Skeletal muscle satellite cell (primary cell): ENCODE data around the gene NOS2.
"Not testable (repeated sequence)": the region's sequence is repeated elsewhere in the genome, so short reads cannot be mapped to it uniquely, and the experiment has no call there.

Experiments used
- H3K27me3 ChIP-seq: 2 replicates; pipeline ENCODE4 v1.7.0; 2013; ENCODE audit warnings: low read length; ENCODE audit not compliant: control insufficient read depth, insufficient read depth
- H3K36me3 ChIP-seq: 2 replicates; pipeline ENCODE4 v1.7.0; 2013; ENCODE audit warnings: mild to moderate bottlenecking, control low read depth, low read length; ENCODE audit not compliant: insufficient read depth
- H3K4me1 ChIP-seq: 2 replicates; pipeline ENCODE4 v1.7.0; 2013; ENCODE audit warnings: low read length; ENCODE audit not compliant: control insufficient read depth, insufficient read depth
- H3K4me2 ChIP-seq: 2 replicates; pipeline ENCODE4 v1.7.0; 2013; ENCODE audit warnings: mild to moderate bottlenecking, low read length
- H3K4me3 ChIP-seq: 2 replicates; pipeline ENCODE4 v1.7.0; 2013; ENCODE audit warnings: low read length
- H3K9ac ChIP-seq: 2 replicates; pipeline ENCODE4 v1.7.0; 2013; ENCODE audit warnings: mild to moderate bottlenecking, low read depth, low read length, moderate library complexity
- H3K9me3 ChIP-seq: replicated peaks from 2 replicates; pipeline ENCODE4 v1.7.0; 2013; ENCODE audit warnings: mild to moderate bottlenecking, control low read depth, low read length

The NOS2 gene

DNA sequence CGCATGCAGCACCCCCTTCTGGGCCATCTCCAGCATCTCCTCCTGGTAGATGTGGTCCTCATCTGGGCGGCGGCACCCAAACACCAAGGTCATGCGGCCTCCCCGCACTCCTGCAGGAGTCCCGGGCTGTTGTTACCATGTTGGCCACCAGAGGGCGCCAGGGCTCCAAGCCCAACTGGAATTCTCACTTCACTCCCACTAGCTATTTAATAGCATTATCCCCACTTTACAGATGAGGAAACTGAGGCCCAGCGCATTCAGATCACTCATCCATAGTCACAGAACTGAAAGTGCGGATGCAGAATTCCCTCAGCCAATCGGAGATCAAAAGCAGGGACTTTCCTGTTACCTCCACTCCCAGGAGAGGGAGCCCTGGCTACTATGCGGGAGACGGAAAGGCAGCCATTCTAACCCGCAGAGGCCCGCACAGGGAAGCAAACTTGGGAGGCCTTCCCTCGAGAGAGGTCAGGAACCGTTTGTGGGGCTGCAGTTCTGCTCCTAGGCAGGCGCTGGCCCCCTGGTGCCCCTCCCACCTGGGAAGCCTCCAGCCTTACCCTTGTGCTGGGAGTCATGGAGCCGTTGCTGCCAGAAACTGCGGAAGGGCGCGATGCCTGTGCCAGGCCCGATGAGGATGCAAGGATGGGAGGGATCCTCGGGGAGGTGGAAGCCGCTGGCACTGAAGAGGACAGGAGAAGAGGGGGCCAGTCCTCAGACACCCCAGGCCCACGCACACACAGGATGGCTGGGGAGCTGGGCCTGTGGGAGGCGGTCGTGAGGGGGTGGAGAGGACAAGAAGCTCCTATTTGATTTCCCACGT is 40.1 kb downstream of the NOS2 start:
- Histone ChIP-seq H3K36me3 (no peaks in the 10 kb centered on the region), H3K9me3 (no peaks in the 10 kb centered on the region)

DNA sequence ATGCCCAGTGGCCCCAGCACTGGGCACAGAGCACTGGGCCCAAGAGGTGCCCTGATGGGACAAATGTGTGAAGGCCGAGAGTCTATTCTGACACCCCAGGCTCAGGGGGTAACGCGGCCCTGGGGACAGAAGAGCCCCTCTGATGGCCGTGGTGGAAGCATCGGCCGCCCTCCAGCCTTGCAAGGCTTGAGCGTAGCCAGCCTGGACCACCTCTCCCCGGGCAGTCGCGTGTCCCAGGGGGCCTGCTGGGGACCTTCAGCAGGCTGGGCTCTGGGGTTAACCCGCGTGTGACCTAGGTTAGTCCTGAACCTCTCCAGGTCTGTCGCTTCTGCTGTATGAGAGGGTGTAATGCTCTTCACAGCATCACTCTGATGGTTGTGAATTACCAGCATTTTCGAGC is 40.8 kb downstream of the NOS2 start:
- H3K27me3 ChIP-seq, result no peaks in the 10 kb centered on the region
- H3K4me1 ChIP-seq, result no peaks in the 10 kb centered on the region
- H3K9ac ChIP-seq, result no peak overlapping the region
- no peaks in the 10 kb centered on the region for H3K9me3 ChIP-seq
- no peak overlapping the region for H3K4me3 ChIP-seq
- no peak overlapping the region for H3K4me2 ChIP-seq
- no peaks in the 10 kb centered on the region for H3K36me3 ChIP-seq

More for the DNA sequence above, 40.1 kb downstream of the NOS2 start:
- Histone ChIP-seq H3K27me3 (no peaks in the 10 kb centered on the region), H3K4me1 (no peaks in the 10 kb centered on the region), H3K4me3 (no peak overlapping the region), H3K9ac (no peak overlapping the region), H3K4me2 (no peak overlapping the region)

DNA sequence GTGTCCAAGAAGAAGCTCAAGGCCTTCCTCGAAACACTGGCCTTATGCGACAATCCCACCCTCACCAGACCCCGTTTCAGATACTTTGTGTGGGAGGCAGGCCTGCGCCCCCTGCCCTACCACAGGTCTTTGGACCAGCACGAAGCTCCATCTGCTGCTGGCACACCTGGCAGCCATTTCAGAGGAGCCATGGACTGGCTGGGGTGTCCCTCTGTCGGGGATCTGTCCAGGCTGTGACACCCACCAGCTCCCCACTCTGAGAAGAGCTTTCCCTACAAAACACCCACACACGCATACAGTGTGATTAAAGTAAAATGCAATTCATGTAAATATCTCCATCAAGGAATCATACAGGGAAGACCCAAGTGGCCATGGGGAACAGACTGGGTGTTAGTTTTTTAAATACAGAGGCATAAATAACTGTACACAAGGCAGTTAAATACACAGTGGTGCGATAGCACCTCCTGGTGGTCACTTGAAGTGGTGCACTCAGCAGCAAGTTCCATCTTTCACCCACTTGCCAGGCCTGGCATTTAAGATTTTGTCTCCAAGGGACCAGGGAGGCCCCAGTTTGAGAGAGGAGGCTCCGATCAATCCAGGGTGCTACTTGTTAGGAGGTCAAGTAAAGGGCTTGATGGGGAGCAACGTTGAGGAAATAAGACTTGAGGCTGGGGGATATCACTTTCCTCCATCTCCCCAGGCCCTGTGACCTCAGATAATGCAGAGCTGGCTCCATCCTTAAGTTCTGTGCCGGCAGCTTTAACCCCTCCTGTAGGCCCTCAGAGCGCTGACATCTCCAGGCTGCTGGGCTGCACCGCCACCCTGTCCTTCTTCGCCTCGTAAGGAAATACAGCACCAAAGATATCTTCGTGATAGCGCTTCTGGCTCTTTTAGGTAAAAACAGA is 43.6 kb downstream of the NOS2 start:
- Histone ChIP-seq H3K9me3 (no peaks in the 10 kb centered on the region), H3K4me3 (no peak overlapping the region), H3K9ac (no peak overlapping the region), H3K4me2 (no peak overlapping the region), H3K27me3 (no peaks in the 10 kb centered on the region), H3K36me3 (no peaks in the 10 kb centered on the region), H3K4me1 (no peaks in the 10 kb centered on the region)

DNA sequence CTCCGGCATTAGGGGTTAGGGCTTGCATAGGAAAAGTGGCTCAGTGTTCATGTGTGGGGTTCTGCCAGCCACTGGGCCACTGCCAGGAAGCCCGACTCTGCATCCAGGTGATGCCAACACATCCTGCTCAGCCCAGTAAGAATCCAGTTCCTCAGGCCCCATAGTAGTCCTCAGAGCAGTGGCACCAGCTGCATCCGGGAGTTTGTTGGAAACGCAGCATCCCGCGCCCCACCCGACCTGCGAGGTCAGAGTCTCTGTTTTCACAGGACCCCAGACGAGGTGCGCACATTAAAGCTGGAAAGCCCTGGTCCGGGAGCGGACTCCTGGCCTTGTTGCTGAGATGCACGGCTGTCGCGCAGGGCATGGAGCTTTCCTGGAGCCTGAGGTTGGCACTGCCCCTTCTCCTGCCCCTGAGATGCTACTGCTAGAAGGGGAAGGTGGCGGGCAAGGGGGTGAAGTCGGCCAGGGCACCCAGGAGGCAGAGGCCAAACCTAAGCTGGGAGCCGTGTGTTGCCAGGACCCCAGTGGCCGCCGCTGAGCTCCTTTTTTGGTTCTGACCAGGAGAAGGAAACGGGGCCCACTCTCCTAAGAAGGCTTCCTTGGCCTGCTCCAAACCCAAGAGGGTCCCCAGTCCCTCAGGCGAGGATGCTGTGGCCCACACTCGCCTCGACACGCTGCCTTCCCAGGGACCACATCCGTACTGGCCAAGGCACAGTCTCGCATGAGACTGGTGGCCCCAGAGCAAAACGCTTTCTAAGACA is 44.4 kb downstream of the NOS2 start:
- Histone ChIP-seq H3K9ac (no peak overlapping the region), H3K27me3 (no peaks in the 10 kb centered on the region), H3K4me1 (no peaks in the 10 kb centered on the region), H3K9me3 (no peaks in the 10 kb centered on the region), H3K4me3 (no peak overlapping the region), H3K36me3 (no peaks in the 10 kb centered on the region), H3K4me2 (no peak overlapping the region)

DNA sequence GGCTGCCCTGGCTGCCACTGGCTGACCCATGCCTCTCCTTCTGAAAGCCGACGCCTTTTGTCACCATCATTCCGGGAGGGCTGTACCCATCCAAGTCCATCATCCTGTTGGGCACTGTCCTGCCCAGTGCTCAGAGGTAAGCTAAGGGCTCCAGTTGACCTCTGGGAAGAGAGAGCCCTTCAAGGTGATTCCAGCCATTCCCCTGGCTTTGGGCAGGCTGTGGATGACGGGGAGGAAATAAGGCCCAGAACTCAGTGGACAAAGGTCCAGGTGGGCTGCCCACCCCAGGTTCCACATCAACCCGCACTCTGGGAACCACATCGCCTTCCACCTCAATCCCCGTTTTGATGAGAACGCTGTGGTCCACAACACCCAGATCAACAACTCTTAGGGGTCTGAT is 45.8 kb downstream of the NOS2 start:
- Histone ChIP-seq H3K4me3 (no peak overlapping the region), H3K9ac (no peak overlapping the region), H3K4me1 (no peaks in the 10 kb centered on the region), H3K36me3 (no peaks in the 10 kb centered on the region), H3K4me2 (no peak overlapping the region), H3K9me3 (no peaks in the 10 kb centered on the region), H3K27me3 (no peaks in the 10 kb centered on the region)

DNA sequence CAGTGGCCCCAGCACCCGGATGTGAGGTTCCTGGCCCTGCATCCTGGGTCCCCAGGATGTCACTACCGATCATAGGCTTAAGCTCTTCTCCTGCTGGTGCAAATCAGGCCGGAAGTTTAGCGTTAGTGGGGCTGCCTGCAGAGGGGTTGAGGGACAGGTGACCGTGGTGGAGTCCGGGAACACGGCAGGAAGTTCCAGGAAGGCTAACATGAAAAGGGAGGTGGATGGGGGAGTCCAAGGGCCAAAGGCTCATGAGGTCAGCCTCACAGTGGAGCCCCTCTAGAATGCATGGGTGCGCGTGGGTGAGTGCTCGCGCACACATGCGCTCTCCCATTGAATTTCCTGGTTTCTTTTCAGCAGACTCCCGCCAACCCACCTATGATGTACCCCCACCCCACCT is 46.6 kb downstream of the NOS2 start:
- H3K4me3 ChIP-seq, H3K4me1 ChIP-seq, H3K36me3 ChIP-seq, H3K9me3 ChIP-seq, H3K9ac ChIP-seq, H3K4me2 ChIP-seq, H3K27me3 ChIP-seq: not testable (repeated sequence)

DNA sequence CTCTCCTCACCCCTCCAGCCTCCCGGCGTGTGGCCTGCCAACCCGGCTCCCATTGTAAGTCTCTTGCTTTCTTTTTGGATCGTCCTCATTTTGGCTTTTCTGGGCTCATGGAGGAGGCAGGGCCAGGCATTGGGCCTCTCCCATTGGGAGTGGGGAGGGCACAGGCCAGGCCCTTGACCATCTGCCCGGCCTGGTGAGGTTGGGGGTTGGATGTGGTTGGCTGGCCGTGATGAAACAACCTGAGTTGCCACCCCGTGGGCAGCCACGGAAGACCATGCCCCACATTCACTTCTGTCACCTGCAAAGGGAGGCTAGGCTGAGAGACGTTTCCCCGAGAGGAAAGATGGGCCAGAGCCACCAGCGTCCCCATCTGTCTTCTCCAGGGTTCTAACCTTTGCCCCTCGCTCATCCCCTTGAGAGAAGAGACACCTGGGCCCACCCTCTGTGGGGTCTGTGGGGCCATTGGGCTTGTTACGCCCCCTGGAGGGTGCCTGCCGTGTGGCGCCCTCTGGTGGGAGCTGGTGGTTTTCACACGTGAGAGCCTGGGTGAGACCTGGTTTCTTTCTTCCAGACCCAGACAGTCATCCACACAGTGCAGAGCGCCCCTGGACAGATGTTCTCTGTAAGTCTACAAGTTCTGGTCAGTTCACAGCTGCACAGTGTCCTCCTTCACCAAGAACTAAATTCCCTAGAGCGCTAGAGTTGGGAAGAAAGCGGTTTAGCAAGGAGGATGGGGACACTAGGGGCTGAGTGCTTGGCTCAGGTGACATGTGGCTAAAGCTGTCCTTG is 47.3 kb downstream of the NOS2 start:
- not testable (repeated sequence) for H3K4me3 ChIP-seq, H3K27me3 ChIP-seq

DNA sequence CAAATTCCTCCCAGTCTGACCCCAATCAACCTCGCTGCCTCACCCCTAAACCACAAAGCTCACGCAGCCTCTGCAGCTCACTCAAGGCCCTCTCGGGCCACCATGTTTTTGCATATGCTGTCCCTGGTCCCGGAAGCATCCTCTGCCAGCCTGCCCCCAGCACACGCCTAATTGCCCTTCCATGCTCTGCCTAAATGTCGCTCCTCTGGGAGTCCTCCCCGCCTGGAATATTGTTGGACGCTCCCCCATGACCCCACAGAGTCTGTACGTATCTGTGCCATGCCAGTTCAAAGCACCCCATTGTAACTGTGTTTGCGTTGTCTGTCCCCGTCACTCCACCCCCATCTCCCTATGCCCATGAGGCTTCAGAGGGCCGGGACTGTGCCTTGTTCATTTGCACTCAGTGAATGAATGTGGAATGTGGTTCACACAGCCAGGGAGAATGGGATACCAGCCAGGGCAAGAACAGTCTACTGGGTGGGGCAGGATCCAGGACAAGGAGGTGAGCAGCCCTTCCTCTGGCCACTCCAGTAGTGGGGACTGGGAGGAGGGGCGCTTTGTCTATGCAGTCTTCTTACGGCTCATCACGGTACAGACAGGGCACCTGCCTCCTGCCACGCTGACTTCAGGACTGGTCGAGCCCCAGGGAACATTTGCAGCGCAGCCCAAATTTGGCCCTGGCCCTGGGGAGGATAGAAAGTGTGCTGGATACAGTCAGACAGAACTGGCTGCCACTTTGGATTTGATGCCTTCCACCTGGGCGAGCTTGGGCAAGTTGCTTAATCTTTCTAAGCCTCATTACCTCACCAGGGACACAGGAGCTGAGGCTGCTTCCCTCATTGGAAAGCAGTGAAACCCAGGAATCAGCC is 48.5 kb downstream of the NOS2 start:
- Histone ChIP-seq H3K4me3 (no peak overlapping the region), H3K4me2 (no peak overlapping the region), H3K27me3 (no peaks in the 10 kb centered on the region), H3K9ac (no peak overlapping the region), H3K36me3 (no peaks in the 10 kb centered on the region), H3K4me1 (no peaks in the 10 kb centered on the region), H3K9me3 (no peaks in the 10 kb centered on the region)

More for the DNA sequence above, 47.3 kb downstream of the NOS2 start:
- not testable (repeated sequence) for H3K9ac ChIP-seq, H3K36me3 ChIP-seq, H3K4me1 ChIP-seq, H3K4me2 ChIP-seq, H3K9me3 ChIP-seq

DNA sequence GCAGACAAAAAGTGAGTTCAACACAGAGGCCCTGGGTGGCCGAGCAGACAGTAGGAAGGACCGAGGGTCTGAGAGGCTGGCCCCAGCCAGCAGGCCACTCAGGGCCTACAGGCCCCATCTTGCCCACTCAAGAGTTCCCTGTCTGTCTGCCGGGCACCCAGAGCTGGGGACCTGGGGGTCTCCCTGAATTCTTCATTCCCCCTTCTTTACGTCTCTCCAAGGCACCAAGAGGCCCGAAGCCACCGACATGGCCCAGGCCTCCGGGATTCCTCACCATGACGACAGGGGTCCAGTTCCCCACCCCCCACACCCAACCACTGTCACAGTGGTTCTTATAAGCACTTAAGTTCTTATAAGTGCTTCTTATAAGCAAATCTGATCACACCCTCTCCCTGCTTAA is 49.2 kb downstream of the NOS2 start:
- no peaks in the 10 kb centered on the region for H3K4me1 ChIP-seq
- no peaks in the 10 kb centered on the region for H3K9me3 ChIP-seq
- no peak overlapping the region for H3K4me3 ChIP-seq
- H3K27me3 ChIP-seq, result no peaks in the 10 kb centered on the region
- no peak overlapping the region for H3K9ac ChIP-seq
- no peak overlapping the region for H3K4me2 ChIP-seq
- H3K36me3 ChIP-seq, result no peaks in the 10 kb centered on the region

DNA sequence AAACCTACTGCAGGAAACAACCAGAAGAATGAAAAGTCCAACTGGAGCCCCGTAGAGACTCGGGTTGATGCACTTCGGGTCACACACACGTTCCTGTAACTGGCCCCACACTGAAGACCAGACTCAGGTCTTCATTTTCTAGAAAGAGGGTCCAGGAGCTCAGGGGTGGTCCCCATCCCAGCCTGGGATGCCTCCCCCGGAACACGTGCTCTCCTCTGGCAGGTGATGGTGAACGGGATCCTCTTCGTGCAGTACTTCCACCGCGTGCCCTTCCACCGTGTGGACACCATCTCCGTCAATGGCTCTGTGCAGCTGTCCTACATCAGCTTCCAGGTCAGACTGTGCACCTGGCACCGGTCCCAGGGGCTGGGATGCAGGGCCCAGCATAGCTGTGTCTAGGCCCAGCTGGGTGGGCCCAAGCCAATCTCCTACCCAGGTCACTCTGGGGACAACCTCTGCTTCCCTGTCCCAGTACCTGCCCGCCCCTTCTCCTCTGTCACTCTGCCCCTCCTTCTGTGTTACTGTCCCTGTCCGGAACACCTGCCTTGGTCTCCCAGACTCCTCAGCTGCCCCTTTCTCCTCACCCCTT is 50.7 kb downstream of the NOS2 start:
- not testable (repeated sequence) for H3K4me3 ChIP-seq, H3K9ac ChIP-seq, H3K4me2 ChIP-seq, H3K9me3 ChIP-seq, H3K4me1 ChIP-seq, H3K36me3 ChIP-seq, H3K27me3 ChIP-seq
